Measurements from ENCODE around the gene ROBO2. TPM values are rescaled to one million over a fixed set of nuclear protein-coding genes. Genes with fewer than 3 reads are reported as not detected.

Gene ROBO2
- polyA plus RNA-seq, 2 of the 4 experiments (the other 2 are of a cell fraction): 0.04 TPM; not detected in 1

- H3K4me3 ChIP-seq: no peak overlapping the region
- DNase-seq (ENCODE audit: low read depth in 1 of 2, low spot score in 1 of 2) (no peak), ATAC-seq (no peak), FAIRE-seq (no peak)
- H3K27ac ChIP-seq: no peak overlapping the region
- ChIA-PET CTCF (no interaction called here), POLR2A (no interaction called here)
- WGBS (ENCODE audit: missing lambda C conversion rate): 0% methylated on average over 2 of the region's 2 CpGs
- no peaks in the 10 kb centered on the region for H3K4me1 ChIP-seq
- H3K9me3 ChIP-seq: no peaks in the 10 kb centered on the region; the same call in 2 of the 3 replicates
- TF ChIP-seq HEYL (CRISPR knock-in tag; IDR thresholded peaks at IDR 0.05) (no peak), KDM5A (IDR thresholded peaks at IDR 0.05) (no peak), CEBPB (IDR thresholded peaks at IDR 0.05) (no peak), EHMT2 (IDR thresholded peaks at IDR 0.05; ENCODE audit: low read depth) (no peak), NPAS2 (CRISPR knock-in tag; IDR thresholded peaks at IDR 0.05; ENCODE audit: borderline replicate concordance) (no peak), SMC3 (IDR thresholded peaks at IDR 0.05) (no peak), POLR2A (IDR thresholded peaks at IDR 0.05; ENCODE audit: low read length) (no peak), USF2 (IDR thresholded peaks at IDR 0.05) (no peak), RFX5 (IDR thresholded peaks at IDR 0.05) (no peak), EP300 (IDR thresholded peaks at IDR 0.05) (no peak), KDM1A (IDR thresholded peaks at IDR 0.05; ENCODE audit: low read depth) (no peak), CHD4 (IDR thresholded peaks at IDR 0.05; ENCODE audit: borderline replicate concordance) (no peak), CBX2 (IDR thresholded peaks at IDR 0.05; ENCODE audit: borderline replicate concordance, low read depth) (no peak), POLR2AphosphoS2 (conservative IDR thresholded peaks at IDR 0.05; ENCODE audit: low read length) (no peak)
- H3K4me2 ChIP-seq: no peak overlapping the region
Observed at GRCh38 chr3:77539677-77540076, 499.8 kb downstream of the ROBO2 start.

GRCh38 chr3:77541203-77541922 lies 501.5 kb downstream of the ROBO2 start:
- WGBS (ENCODE audit: missing lambda C conversion rate): under 1% methylated on average over 4 of the region's 4 CpGs
- ChIA-PET POLR2A (no interaction called here), CTCF (no interaction called here)
- no peak for ATAC-seq
- Histone ChIP-seq H3K4me1 (no peaks in the 10 kb centered on the region), H3K9me3 (no peaks in the 10 kb centered on the region; the same call in 2 of the 3 replicates), H3K4me2 (no peak overlapping the region), H3K27ac (no peak overlapping the region), H3K4me3 (no peak overlapping the region)
- DNase-seq (ENCODE audit: low read depth in 1 of 2, low spot score in 1 of 2): no peak
- no peak for FAIRE-seq
- no peak for TF ChIP-seq POLR2AphosphoS2 (conservative IDR thresholded peaks at IDR 0.05; ENCODE audit: low read length)
- TF ChIP-seq BHLHE40 (IDR thresholded peaks at IDR 0.05; ENCODE audit: low read depth, low read length): no peak

GRCh38 chr3:77546246-77546645 lies 506.3 kb downstream of the ROBO2 start:
- Histone ChIP-seq H3K27ac (no peak overlapping the region), H3K4me2 (no peak overlapping the region), H3K4me3 (no peak overlapping the region), H3K4me1 (no peaks in the 10 kb centered on the region), H3K9me3 (no peaks in the 10 kb centered on the region)
- DNase-seq (ENCODE audit: low read depth in 1 of 2, low spot score in 1 of 2): no peak
- FAIRE-seq: no peak
- ChIA-PET POLR2A (no interaction called here), CTCF (no interaction called here)
- TF ChIP-seq GATA3 (IDR thresholded peaks at IDR 0.05; ENCODE audit: borderline replicate concordance) (no peak), EHF (CRISPR knock-in tag; IDR thresholded peaks at IDR 0.05) (no peak), HOXB5 (CRISPR knock-in tag; IDR thresholded peaks at IDR 0.05) (no peak), ZNF302 (CRISPR knock-in tag; IDR thresholded peaks at IDR 0.05) (no peak), HDAC2 (IDR thresholded peaks at IDR 0.05) (no peak), ATOH8 (CRISPR knock-in tag; IDR thresholded peaks at IDR 0.05; ENCODE audit: low read depth) (no peak), RFX5 (IDR thresholded peaks at IDR 0.05) (no peak), RNF2 (IDR thresholded peaks at IDR 0.05; ENCODE audit: borderline replicate concordance, low read depth) (no peak), SMC3 (IDR thresholded peaks at IDR 0.05) (no peak), RAD21 (conservative IDR thresholded peaks at IDR 0.05 in 1 of 2, IDR thresholded peaks at IDR 0.05 in 1 of 2) (no peak), JUNB (IDR thresholded peaks at IDR 0.05) (no peak), KDM1A (IDR thresholded peaks at IDR 0.05; ENCODE audit: low read depth) (no peak), REST (IDR thresholded peaks at IDR 0.05) (no peak)
- WGBS (ENCODE audit: missing lambda C conversion rate): 9% methylated on average over 3 of the region's 3 CpGs
- ATAC-seq: no peak
